Heart right ventricle (tissue), 16 donors: ENCODE results near the gene CFTR. TPM values are rescaled to one million over a fixed set of nuclear protein-coding genes. Genes with fewer than 3 reads are reported as not detected.
A peak's percentile ranks its signal among the peaks of the same experiment; 100 is the strongest.

Source experiments
- ATAC-seq, 8 donors: fragments of 200-7000 bp; cut with Tn5 transposase; one replicate each; pipeline ENCODE4 v1.9.1; 2020; ENCODE audit warnings: mild to moderate bottlenecking in 8 of 8, moderate library complexity in 8 of 8, moderate number of reproducible peaks in 1 of 8
- DNase-seq, 2 donors: peaks; one replicate each; pipeline ENCODE4 v3.0.0-alpha.2; 2020
- H3K27ac ChIP-seq, 10 donors: fragments of 200-600 bp; sonication (generic) in 2 of 10; one replicate each; pipeline versions ENCODE4 v1.5.0 to v1.8.0; 2020 to 2022; ENCODE audit warnings: mild to moderate bottlenecking in 3 of 10
- H3K27me3 ChIP-seq, 7 donors: fragments of 200-600 bp; one replicate each; pipeline ENCODE4 v1.8.0; 2021 to 2022; ENCODE audit warnings: mild to moderate bottlenecking in 2 of 7
- H3K36me3 ChIP-seq, 9 donors: fragments of 200-600 bp; sonication (generic) in 1 of 9; one replicate each; pipeline versions ENCODE4 v1.5.0 to v1.8.0; 2020 to 2022; ENCODE audit warnings: mild to moderate bottlenecking in 2 of 9
- H3K4me1 ChIP-seq, 9 donors: fragments of 200-600 bp; sonication (generic) in 1 of 9; one replicate each; pipeline versions ENCODE4 v1.5.0 to v1.8.0; 2020 to 2022; ENCODE audit warnings: mild to moderate bottlenecking in 4 of 9
- H3K4me3 ChIP-seq, 10 donors: fragments of 200-600 bp; sonication (generic) in 2 of 10; one replicate each; pipeline versions ENCODE4 v1.5.0 to v1.8.0; 2020 to 2022; ENCODE audit warnings: mild to moderate bottlenecking in 7 of 10, moderate library complexity in 2 of 10
- H3K9me3 ChIP-seq, 11 donors: fragments of 200-600 bp in 10 of 11; sonication (generic) in 2 of 11; one replicate each; pipeline versions ENCODE4 v1.5.0 to v1.8.0; 2013 to 2022; ENCODE audit warnings: mild to moderate bottlenecking in 2 of 11, control low read depth in 1 of 11, moderate library complexity in 1 of 11
- CTCF ChIP-seq, 9 donors: fragments of 200-600 bp; sonication (generic) in 2 of 9; IDR thresholded peaks; one replicate each; pipeline versions ENCODE4 v1.5.0 to v1.8.0; 2021 to 2022; ENCODE audit warnings: antibody characterized with exemption in 9 of 9, mild to moderate bottlenecking in 5 of 9, moderate library complexity in 1 of 9
- WGBS, 2 donors: extraction: QIAGEN DNeasy Blood & Tissue Kit; methylation state at CpG; one replicate each; pipeline ENCODE4 v1.1.7; 2013; ENCODE audit warnings: inconsistent platforms in 1 of 2; 5-methylcytosine and 5-hydroxymethylcytosine counted together
- intact Hi-C, 10 donors: fragments of 100-400 bp; cut with DNase I; formaldehyde crosslinking; loops; one replicate each; pipeline versions ENCODE4 v1.11.1 to v1.14.2; 2022
- polyA plus RNA-seq, 2 donors: library from polyadenylated mRNA; stranded (reverse); fragments of 200-250 nt; gene quantifications; one replicate each; pipeline ENCODE4 v1.2.3, GENCODE V29; 2013
- total RNA-seq, 10 donors: library from RNA; stranded (reverse); fragmentation: NEBNext Ultra II Directional in 3 of 10; extraction: Animal tissue kit (Norgen Biotek cat#: 25700) in 3 of 10; gene quantifications; one replicate each; pipeline versions ENCODE4 v1.2.1 to v1.2.4, GENCODE V29; 2021 to 2023
- donor health status: Arrhythmogenic right ventricular cardiomyopathy.
- donor health status: ischemic (EF 13 %, LVEDD 7.1; RV severe dilation, severe dysfunction).
- donor health status: healthy with polysubstance abuse.
- donor health status: DM: no; HTN: yes; CAD: no.
- donor health status: DM: no; HTN: no; CAD: no.
- donor health status: ischemic (EF 25% LVEDD 6.9; RV normal size, moderate dysfunction).
- donor health status: ischemic (EF 25% LVEDD 5.7; RV mildly dilated, moderate dysfunction).
- donor health status: healthy.
- donor health status: DM: yes; HTN: yes; CAD: no.
- donor health status: Ischemic cardiomyopathy.
- donor health status: ischemic (EF 35%, LVEDD 5.7; RV mildly dilated, moderate dysfunction).
- donor health status: nonischemic (EF 11% LVEDD 7.7; RV severe dilation, severe dysfunction).
- donor health status: DM: yes; HTN: yes; CAD: no.
- donor health status: PGD.
- donor health status: ischemic (EF 29% LVEDD 5.4; RV normal size, mild dysfunction).
- donor health status: nonischemic (EF 23%, LVEDD 6.1; RV moderate dilation, normal function).

The CFTR gene
- total and polyA plus RNA-seq, 12 donors = 0.06 to 0.95 (median 0.25) TPM; not detected in 2

- WGBS, 2 donors = 53 to 62% methylated on average over 2 of the region's 2 CpGs
- intact Hi-C loops = no loop called here
These were observed 84.8 kb downstream of the CFTR start for GRCh38 chr7:117564627-117565026.

GRCh38 chr7:117565226-117565625 is 85.4 kb downstream of the CFTR start:
- H3K4me3 ChIP-seq = no peak overlapping the region
- H3K27me3 ChIP-seq = no peaks in the 10 kb centered on the region
- H3K4me1 ChIP-seq = no peaks in the 10 kb centered on the region
- no peak for DNase-seq
- intact Hi-C loops = no loop called here
- H3K9me3 ChIP-seq = no peaks in the 10 kb centered on the region
- ATAC-seq = no peak
- no peak for TF ChIP-seq CTCF (IDR thresholded peaks at IDR 0.05)
- WGBS, 2 donors = 86 to 92% methylated on average over 4 of the region's 4 CpGs
- H3K36me3 ChIP-seq = no peaks in the 10 kb centered on the region
- H3K27ac ChIP-seq = no peak overlapping the region

More at GRCh38 chr7:117564627-117565026, 84.8 kb downstream of the CFTR start:
- no peak for TF ChIP-seq CTCF (IDR thresholded peaks at IDR 0.05)
- Histone ChIP-seq H3K4me3 (no peak overlapping the region), H3K4me1 (no peaks in the 10 kb centered on the region), H3K27ac (no peak overlapping the region), H3K9me3 (no peaks in the 10 kb centered on the region), H3K27me3 (no peaks in the 10 kb centered on the region), H3K36me3 (no peaks in the 10 kb centered on the region)
- DNase-seq (no peak), ATAC-seq (no peak)

GRCh38 chr7:117567781-117568180 is 88.0 kb downstream of the CFTR start:
- no peak for DNase-seq
- Histone ChIP-seq H3K9me3 (no peaks in the 10 kb centered on the region), H3K36me3 (no peaks in the 10 kb centered on the region), H3K4me1 (no peaks in the 10 kb centered on the region), H3K27ac (no peak overlapping the region), H3K27me3 (no peaks in the 10 kb centered on the region), H3K4me3 (no peak overlapping the region)
- ATAC-seq = peak in 1 of 8 donors; percentile 31
- intact Hi-C loops = no loop called here
- 49 to 73% methylated on average over 1 of the region's 1 CpG for WGBS, 2 donors
- no peak for TF ChIP-seq CTCF (IDR thresholded peaks at IDR 0.05)

GRCh38 chr7:117572856-117573620 is 93.2 kb downstream of the CFTR start:
- H3K9me3 ChIP-seq = no peaks in the 10 kb centered on the region

More at GRCh38 chr7:117572856-117573620, 93.2 kb downstream of the CFTR start:
- Histone ChIP-seq H3K27me3 (no peaks in the 10 kb centered on the region), H3K4me3 (no peak overlapping the region), H3K4me1 (no peaks in the 10 kb centered on the region), H3K27ac (no peak overlapping the region), H3K36me3 (no peaks in the 10 kb centered on the region)
- DNase-seq (no peak), ATAC-seq (no peak)
- TF ChIP-seq CTCF (IDR thresholded peaks at IDR 0.05) = no peak
- intact Hi-C loops = no loop called here
